GM06990 (cell line): ENCODE results near the gene CARD14.

Experiments used
- DNase-seq: peaks from one replicate; pipeline ENCODE4 v3.0.0-alpha.2; 2011; ENCODE audit not compliant: insufficient read length; ENCODE audit errors: extremely low read depth
- H3K27me3 ChIP-seq: replicated peaks from 2 replicates; pipeline ENCODE4 v1.6.0; 2011; ENCODE audit warnings: low read length; ENCODE audit not compliant: control insufficient read depth, insufficient read depth
- H3K36me3 ChIP-seq: 2 replicates; pipeline ENCODE4 v1.5.1; 2011; ENCODE audit warnings: low read length; ENCODE audit not compliant: control insufficient read depth, insufficient read depth
- H3K4me3 ChIP-seq: replicated peaks from 2 replicates; pipeline ENCODE4 v1.5.1; 2011; ENCODE audit warnings: low read depth, mild to moderate bottlenecking, control low read depth, low read length
- TF ChIP-seq, protein P1 (sequence below): IDR thresholded peaks from 2 replicates; pipeline ENCODE4 v1.5.1; 2011; ENCODE audit warnings: low read length, control low read depth, mild to moderate bottlenecking, inconsistent platforms; ENCODE audit not compliant: insufficient read depth, poor library complexity, severe bottlenecking

CARD14 gene

GRCh38 chr17:80210348-80211108 lies 40.7 kb downstream of the CARD14 start:
- Histone ChIP-seq H3K36me3 (peaks cover 16% of the 10 kb centered on the region), H3K27me3 (no peaks in the 10 kb centered on the region), H3K4me3 (no peak overlapping the region)
- DNase-seq: no peak
- TF ChIP-seq, protein P1, sequence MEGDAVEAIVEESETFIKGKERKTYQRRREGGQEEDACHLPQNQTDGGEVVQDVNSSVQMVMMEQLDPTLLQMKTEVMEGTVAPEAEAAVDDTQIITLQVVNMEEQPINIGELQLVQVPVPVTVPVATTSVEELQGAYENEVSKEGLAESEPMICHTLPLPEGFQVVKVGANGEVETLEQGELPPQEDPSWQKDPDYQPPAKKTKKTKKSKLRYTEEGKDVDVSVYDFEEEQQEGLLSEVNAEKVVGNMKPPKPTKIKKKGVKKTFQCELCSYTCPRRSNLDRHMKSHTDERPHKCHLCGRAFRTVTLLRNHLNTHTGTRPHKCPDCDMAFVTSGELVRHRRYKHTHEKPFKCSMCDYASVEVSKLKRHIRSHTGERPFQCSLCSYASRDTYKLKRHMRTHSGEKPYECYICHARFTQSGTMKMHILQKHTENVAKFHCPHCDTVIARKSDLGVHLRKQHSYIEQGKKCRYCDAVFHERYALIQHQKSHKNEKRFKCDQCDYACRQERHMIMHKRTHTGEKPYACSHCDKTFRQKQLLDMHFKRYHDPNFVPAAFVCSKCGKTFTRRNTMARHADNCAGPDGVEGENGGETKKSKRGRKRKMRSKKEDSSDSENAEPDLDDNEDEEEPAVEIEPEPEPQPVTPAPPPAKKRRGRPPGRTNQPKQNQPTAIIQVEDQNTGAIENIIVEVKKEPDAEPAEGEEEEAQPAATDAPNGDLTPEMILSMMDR: no peak

DNA sequence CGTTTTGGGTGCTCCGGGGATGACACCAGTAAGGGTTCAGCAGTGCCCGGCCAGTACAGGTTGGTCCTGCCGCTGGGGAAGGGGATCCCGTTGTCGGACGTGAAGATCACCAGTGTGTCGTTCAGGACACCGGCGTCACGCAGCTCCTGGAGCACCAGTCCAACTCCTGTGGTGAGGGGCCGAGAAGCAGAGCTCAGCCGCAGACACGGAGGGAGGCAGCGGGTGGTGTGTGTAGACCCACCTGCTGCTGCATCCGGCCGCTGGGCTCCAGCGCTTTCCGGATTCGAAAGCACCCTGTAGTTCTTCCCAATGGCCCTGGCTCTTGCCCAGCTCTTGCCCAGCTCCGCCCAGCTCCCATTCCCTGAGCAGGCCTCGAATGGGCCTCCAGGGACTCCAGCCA lies 42.3 kb downstream of the CARD14 start:
- H3K36me3 ChIP-seq: peaks cover 17% of the 10 kb centered on the region
- H3K27me3 ChIP-seq: no peaks in the 10 kb centered on the region
- DNase-seq: no peak
- TF ChIP-seq, protein P1: no peak
- H3K4me3 ChIP-seq: no peak overlapping the region

DNA sequence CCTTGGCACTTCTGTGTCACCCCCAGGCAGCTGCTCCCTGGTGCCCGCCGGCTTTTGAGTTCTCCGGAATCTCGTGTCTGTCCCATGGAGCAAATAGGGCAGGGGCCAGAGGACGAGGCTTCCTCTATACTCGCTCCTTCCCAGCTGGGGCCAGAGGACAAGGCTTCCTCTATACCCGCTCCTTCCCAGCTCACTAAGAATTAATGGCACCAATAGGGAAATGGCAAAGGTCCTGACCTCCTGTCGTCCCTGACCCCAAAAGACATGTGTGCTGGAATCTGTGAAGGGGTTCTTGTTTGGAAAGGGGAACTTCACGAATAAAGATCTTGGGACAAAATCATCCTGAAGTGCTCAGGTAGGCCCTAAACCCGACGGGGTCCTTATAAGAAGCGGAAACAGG lies 42.7 kb downstream of the CARD14 start:
- TF ChIP-seq, protein P1: no peak
- H3K36me3 ChIP-seq: peaks cover 18% of the 10 kb centered on the region

DNA sequence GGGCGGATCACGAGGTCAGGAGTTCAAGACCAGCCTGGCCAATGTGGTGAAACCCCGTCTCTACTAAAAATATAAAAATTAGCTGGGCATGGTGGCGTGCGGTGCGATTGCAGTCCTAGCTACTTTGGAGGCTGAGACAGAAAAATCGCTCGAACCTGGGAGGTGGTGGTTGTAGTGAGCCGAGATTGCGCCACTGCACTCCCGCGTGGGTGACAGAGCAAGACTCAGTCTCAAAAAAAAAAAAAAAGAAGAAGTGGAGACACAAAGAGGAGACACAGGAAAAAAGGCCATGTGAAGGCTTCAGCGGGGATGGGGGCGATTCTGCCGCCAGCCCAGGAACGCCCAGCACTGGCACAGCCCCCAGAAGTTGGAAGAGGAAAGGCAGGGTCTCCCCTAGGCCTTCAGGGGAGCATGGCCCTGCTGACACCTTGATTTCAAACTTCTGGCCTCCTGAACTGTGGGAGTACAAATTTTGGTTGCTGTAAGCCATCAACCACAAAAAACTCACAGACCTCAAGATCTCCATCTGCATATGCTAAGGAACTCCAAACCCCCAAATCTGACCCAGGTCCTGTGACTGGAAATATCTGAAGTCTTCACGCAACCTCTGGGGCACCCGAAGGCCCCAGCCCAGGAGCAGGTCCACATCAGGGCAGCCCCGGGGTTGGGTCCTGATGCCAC lies 43.3 kb downstream of the CARD14 start:
- peaks cover 19% of the 10 kb centered on the region for H3K36me3 ChIP-seq
- no peak overlapping the region for H3K4me3 ChIP-seq
- H3K27me3 ChIP-seq: no peaks in the 10 kb centered on the region
- TF ChIP-seq, protein P1: no peak
- no peak for DNase-seq

More for the DNA sequence above, 42.7 kb downstream of the CARD14 start:
- H3K27me3 ChIP-seq: no peaks in the 10 kb centered on the region
- H3K4me3 ChIP-seq: no peak overlapping the region
- no peak for DNase-seq

DNA sequence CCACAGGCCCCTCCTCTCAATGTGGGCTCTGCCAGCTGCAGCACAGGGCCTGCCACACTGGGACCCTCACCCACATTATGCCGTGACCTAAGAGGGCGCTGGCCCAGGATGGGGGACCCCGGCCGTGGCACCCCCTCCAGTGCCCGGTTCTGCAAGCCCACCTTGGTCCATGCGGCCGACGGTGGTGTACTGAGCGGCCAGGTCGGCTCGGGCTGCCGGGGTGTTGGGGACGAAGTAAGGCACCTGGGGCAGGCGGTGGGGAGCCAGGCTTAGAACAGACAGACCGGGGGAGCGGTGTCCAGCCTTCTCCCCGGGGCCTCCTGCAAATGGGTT lies 43.8 kb downstream of the CARD14 start:
- TF ChIP-seq, protein P1: no peak
- Histone ChIP-seq H3K36me3 (peaks cover 21% of the 10 kb centered on the region), H3K27me3 (no peaks in the 10 kb centered on the region), H3K4me3 (no peak overlapping the region)
- DNase-seq: no peak
